ENCODE data around the gene ALPG.
"Not testable (repeated sequence)": the region's sequence is repeated elsewhere in the genome, so short reads cannot be mapped to it uniquely, and the experiment has no call there.

The ALPG gene

GRCh38 chr2:232420463-232421188 is 14.0 kb downstream of the ALPG start:
- DNase-seq = no peak

GRCh38 chr2:232421189-232421785 is 14.6 kb downstream of the ALPG start:
- no peak for DNase-seq

DNA sequence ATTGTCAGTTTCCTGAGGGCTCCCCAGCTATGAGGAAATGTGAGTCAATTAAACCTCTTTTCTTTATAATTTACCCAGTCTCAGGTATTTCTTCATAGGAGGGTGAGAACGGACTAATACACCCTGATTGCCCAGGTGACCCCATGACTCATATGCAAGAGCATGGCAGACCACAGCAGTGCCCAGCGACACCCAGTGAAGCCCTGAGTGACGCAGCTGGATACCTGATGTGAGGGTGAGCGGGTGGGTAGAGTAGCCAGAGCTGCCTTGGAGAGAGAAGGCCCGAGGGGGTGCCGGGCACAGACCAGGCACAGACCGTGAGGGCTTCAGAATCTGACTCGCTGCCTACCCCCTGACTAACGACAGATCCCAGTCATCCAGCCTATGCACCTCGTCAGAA is 15.4 kb downstream of the ALPG start:
- DNase-seq = no peak

DNA sequence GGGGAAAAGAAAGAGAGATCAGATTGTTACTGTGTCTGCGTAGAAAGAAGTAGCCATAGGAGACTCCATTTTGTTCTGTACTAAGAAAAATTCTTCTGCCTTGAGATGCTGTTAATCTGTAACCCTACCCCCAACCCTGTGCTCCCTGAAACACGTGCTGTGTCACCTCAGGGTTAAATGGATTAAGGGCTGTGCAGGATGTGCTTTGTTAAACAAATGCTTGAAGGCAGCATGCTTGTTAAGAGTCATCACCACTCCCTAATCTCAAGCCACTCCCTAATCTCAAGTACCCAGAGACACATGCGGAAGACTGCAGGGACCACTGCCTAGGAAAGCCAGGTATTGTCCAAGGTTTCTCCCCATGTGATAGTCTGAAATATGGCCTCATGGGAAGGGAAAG is 16.4 kb downstream of the ALPG start:
- not testable (repeated sequence) for DNase-seq

GRCh38 chr2:232423407-232423806 is 16.8 kb downstream of the ALPG start:
- not testable (repeated sequence) for DNase-seq

- no peak for DNase-seq
Measured at GRCh38 chr2:232431705-232432590, 25.3 kb downstream of the ALPG start.

- no peak for DNase-seq
Measured at GRCh38 chr2:232432598-232433184, 26.0 kb downstream of the ALPG start.

GRCh38 chr2:232433622-232434021 is 27.0 kb downstream of the ALPG start:
- not testable (repeated sequence) for DNase-seq

DNA sequence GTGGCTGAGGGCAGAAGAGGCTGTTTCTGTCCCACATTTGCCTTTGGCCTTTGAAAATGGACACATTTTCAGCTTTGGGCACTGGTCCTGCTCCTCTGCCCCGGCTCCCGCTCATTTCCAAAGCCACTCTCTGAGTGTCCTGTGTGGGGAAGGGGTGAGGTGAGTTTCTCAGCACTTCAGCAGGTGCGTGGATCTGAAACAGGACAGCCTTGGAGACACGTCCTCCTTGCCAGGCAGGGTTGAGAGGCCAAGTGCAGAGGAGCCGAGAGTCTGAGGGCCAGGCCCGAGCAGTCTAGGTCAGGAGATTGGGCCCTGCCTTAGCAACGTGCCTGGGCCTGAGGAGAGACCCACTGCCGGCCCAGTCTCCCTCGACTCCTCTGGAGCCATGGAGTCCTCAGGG is 27.4 kb downstream of the ALPG start:
- DNase-seq = no peak

DNA sequence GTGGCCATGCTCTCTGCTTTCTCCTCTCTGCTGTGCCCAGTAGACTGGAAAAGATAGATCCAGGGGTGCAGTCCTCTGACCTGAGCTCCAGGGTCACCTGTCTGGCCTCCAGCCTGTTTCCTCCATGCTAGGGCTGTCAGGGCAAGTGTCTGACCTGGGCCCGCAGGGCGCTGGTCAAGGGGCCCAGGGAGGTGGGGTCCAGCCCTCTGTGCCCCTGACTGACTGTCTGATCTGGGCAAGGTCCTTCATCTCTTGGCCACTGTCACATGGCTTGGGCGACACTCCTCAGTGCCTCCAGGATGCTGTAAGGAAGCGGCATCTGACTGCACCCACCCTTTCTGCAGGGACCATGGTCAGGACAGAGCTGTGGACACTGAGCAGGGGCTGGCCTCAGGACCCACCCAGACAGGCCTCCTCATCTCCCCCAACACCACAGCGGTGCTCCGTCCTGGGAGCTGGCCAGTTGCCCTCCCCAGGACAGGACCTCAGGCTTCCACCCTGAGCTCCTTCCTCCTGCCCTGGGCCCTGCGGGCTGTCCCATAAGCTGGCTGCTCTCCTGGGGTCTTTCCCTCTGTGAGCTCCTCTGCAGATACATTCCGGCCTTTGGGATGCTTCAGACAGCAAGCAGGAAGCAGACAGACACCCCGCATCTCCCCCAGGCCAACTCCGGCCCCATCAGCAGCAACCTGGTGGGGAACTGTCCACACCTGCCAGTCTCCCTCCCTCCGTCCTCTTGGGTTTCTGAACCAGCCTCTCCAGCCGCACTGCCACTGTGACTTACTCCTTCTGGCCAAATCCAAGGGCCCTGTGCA is 28.1 kb downstream of the ALPG start:
- no peak for DNase-seq

DNA sequence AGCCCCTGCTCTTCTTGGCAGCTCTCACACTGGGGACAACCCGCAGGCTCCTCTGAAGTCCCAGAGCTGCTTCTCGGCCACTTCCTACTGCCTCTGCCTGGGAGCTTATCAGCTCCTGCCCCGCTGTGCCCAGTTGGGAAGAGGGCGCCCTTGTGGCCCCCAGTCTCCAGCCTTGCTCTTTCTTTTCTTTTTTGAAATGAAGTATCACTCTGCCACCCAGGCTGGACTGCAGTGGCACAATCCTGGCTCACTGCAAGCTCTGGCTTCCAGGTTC is 28.7 kb downstream of the ALPG start:
- DNase-seq = no peak

DNA sequence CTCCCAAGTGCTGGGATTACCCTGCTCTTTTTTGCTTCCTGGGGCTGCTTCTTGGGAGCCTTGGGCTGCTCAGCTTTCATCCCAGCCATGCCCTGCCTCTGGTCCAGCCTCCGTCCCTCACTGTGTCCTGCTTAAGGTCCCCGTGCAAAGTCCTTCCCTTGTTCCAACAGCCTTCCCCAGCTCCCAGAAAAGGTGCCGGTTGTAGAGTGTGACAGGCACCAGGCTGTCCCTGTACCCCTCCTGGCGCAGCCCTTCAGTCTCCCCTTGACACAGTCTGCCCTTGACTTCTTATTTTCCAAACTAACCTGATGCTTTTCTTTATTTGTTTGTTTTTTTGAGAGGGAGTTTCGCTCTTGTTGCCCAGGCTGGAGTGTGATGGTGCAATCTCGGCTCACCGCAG is 29.2 kb downstream of the ALPG start:
- DNase-seq = no peak

DNA sequence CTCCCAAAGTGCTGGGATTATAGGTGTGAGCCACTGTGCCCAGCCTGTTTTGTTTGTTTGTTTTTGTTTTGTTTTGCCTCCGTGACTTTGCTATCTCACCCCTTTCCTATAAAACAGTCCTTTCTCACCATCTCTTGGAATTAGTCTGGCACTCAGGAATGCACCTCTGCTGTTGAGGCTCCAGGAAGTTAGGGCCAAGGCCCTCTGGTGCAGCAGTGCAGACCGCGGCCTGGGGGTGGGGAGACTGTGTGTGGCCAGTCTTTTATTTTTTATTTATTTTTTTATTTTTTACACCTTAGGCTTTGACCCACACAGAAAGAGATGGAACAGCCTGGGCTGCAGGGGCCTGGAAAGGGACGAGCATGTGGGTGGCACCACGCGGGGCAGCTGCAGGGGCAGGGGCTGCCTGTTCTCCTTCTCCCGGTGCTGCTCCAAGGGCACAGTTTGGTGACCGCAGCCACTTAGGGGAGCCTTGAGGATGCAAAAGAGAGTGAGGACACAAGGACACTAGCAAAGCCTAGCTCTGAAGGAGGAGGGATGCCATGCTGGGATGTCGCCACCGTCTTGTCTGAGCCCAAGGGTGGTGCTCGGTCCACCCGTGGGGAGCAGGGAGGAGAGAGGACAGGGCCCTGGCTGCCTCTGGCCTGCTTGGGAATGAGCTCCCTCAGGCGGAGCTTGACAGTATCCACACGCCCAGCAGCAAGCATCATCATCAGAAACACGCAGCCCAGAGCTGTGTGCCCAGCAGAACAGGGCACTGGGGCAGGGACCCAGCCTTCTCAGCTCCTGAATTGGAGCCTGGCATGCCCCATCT is 29.9 kb downstream of the ALPG start:
- no peak for DNase-seq

DNA sequence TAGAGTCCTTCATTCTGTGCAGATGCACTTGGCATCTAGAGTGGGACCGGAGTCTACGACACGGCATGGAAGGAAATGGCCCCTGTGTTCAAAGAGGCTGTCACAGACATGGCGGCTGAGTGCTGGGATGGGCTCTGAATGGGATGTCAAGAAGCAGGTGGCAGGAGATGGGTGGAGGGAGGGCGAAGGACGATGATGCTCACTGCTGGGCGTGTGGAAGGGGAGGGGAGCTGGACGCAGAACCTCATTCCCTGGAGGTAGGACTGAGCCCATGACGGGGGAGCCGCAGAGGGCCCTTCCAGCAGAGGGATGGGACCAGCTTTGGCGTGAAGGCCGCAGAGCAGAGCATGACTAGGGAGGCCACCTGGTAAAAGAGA is 30.5 kb downstream of the ALPG start:
- DNase-seq = no peak

- no peak for DNase-seq
Measured at GRCh38 chr2:232438091-232438490, 31.4 kb downstream of the ALPG start.

GRCh38 chr2:232438951-232439757 is 32.5 kb downstream of the ALPG start:
- peak; percentile 48 for DNase-seq

DNA sequence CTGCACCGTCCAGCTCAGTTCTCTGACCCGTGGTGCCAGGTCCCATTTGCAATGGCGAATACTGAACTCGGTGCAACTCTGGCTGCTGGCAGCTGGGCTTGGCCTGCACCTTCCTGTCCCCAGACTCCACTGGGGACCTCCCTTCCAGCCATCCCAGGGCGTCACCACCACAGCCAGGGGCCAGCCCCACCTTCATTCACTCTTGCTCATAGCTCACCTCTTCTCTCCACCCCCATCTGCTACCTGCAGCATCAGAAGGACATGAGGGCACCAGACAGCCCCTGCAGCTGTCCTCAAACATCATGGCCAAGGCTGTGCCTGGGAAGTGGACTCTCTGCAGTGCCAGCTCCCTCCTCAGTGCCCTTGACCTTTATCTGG is 33.1 kb downstream of the ALPG start:
- no peak for DNase-seq

DNA sequence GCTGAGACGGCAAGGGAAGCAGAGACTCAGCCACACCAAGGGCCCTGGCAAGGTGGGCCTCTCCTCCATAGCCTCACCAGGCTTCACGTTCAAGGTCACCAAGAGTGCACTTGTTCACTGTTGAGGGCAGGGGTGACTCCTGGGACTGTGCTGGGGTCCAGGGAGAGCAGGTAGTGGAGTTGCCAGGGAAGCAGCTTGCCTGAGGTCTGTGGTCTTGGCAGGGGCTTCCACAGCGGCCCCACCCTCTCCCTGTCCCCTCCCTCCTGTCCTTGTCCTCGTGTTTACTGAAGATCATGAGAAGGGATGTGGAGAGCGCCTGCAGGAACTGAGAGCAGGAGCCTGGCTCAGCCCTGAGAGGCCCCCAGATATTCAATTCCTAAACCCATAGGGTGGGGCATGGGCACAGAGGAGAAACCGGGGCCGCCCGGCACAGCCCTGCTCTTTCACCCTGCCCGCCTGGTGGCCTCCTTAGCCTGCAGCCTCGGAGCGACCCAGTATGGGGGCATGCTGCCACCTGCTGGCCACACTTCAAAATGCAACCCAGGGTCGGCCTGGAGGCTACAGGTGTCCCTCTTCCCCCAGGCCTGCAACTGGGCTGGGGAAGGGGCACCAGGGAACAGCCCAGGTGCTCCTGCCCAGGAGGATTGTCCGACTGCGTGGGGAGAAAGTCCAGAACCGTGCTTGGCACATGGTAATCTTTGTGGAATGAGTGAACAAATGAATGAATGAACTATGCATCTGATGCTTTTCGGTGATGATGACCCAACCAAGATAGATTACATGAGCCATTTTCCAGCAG is 33.8 kb downstream of the ALPG start:
- peak; percentile 82 for DNase-seq

DNA sequence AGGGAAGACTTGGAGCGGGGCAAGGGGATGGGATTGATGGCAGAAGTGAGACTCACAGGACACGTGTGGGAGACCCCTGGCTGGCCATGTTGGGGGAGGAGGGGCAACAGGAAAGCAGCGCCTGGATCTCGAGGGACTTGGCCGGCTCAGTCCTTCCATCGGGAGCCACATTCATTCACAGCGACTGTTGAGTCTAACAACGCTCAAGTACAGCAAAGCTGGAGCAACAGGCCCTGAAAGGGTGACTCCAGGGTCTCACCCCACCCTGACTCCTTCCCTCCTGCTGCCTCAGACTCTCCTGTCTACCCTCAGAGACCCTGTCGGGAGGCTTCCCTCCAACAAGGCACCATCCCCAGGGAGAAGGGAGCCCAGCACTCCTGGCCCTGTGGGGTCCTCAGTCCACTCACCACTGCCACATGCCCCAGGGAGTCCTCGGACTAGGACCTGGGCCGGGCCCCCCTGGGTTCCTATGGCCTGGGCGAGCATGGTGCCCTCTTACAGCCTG is 34.6 kb downstream of the ALPG start:
- DNase-seq = no peak

GRCh38 chr2:232441922-232442321 is 35.3 kb downstream of the ALPG start:
- DNase-seq = not testable (repeated sequence)

All from CD4-positive, alpha-beta T cell treated with Interleukin-12 subunit alpha and Interleukin-12 subunit beta, for 1 hour (primary cell).